A549 (cell line): ENCODE data around the gene P3H2. TPM values are rescaled to one million over a fixed set of nuclear protein-coding genes. Genes with fewer than 3 reads are reported as not detected.

Experiments used
- ATAC-seq, 2 experiments: fragments of 200-7000 bp in 1 of 2; fragments of >200 bp in 1 of 2; cut with Nextera tagmentation in 1 of 2; cut with Tn5 transposase in 1 of 2; 3 replicates each; pipeline versions ENCODE4 v1.8.0 to v1.9.1; 2018 to 2020; ENCODE audit warnings: mild to moderate bottlenecking in 1 of 2, moderate library complexity in 1 of 2
- CTCF ChIA-PET: fragments of 300-600 bp; sonication (Branson Sonifier 250); formaldehyde crosslinking; extraction: SDS; loops from one replicate; lab custom pipeline; 2021; ENCODE audit warnings: antibody characterized with exemption, inconsistent platforms; lab: Yijun Ruan, JAX
- POLR2A ChIA-PET: fragments of 350-600 bp; formaldehyde crosslinking; extraction: SDS; loops from one replicate; lab custom pipeline; 2021; ENCODE audit warnings: antibody characterized with exemption, inconsistent platforms; lab: Yijun Ruan, JAX
- DNase-seq, 2 experiments: peaks; one replicate each; pipeline versions ENCODE4 v3.0.0 to v3.0.0-alpha.2; 2011 to 2016; ENCODE audit warnings: low read depth in 1 of 2, low spot score in 1 of 2
- FAIRE-seq: peaks from 2 replicates; lab custom pipeline; 2011; peaks lifted over from hg19 to GRCh38; lab: Jason Lieb, UNC
- H3K27ac ChIP-seq, 2 experiments: fragments of >200 bp; sonication (Bioruptor Twin); formaldehyde crosslinking; 3 replicates each; pipeline ENCODE4 v1.5.1; 2016 to 2017
- H3K4me1 ChIP-seq: fragments of >200 bp; sonication (Bioruptor Twin); formaldehyde crosslinking; 3 replicates; pipeline ENCODE4 v1.6.1; 2016
- H3K4me2 ChIP-seq: fragments of >200 bp; sonication (Bioruptor Twin); formaldehyde crosslinking; 3 replicates; pipeline ENCODE4 v1.6.1; 2016
- H3K4me3 ChIP-seq: fragments of >200 bp; sonication (Bioruptor Twin); formaldehyde crosslinking; 3 replicates; pipeline ENCODE4 v1.5.1; 2016
- H3K9me3 ChIP-seq: fragments of >200 bp; sonication (Bioruptor Twin); formaldehyde crosslinking; 3 replicates; pipeline ENCODE4 v1.6.1; 2016
- ATOH8 ChIP-seq: fragments of 250-450 bp; sonication (Bioruptor Pico); IDR thresholded peaks from 2 replicates; pipeline ENCODE4 v1.5.0; 2020; ENCODE audit warnings: low read depth, mild to moderate bottlenecking, moderate library complexity
- CBX2 ChIP-seq: fragments of 200-600 bp; sonication (generic); IDR thresholded peaks from 2 replicates; pipeline ENCODE4 v1.6.1; 2016; ENCODE audit warnings: low read depth, mild to moderate bottlenecking, borderline replicate concordance
- EHF ChIP-seq: fragments of 250-450 bp; sonication (Bioruptor Pico); IDR thresholded peaks from 2 replicates; pipeline ENCODE4 v1.5.0; 2020; ENCODE audit warnings: mild to moderate bottlenecking
- EHMT2 ChIP-seq: fragments of 200-600 bp; sonication (generic); IDR thresholded peaks from 2 replicates; pipeline ENCODE4 v1.6.1; 2016; ENCODE audit warnings: antibody characterized with exemption, low read depth, mild to moderate bottlenecking, moderate library complexity
- HDAC2 ChIP-seq: fragments of 200-600 bp; sonication (generic); IDR thresholded peaks from 2 replicates; pipeline ENCODE4 v1.6.1; 2016
- HEYL ChIP-seq: fragments of 250-450 bp; sonication (Bioruptor Pico); IDR thresholded peaks from 2 replicates; pipeline ENCODE4 v1.8.0; 2021; ENCODE audit warnings: mild to moderate bottlenecking, moderate library complexity
- HOXB5 ChIP-seq: fragments of 250-450 bp; sonication (Bioruptor Pico); IDR thresholded peaks from 2 replicates; pipeline ENCODE4 v1.5.0; 2020; ENCODE audit warnings: mild to moderate bottlenecking, moderate library complexity
- JUN ChIP-seq, 2 experiments: fragments of >200 bp; sonication (Bioruptor Twin); formaldehyde crosslinking; IDR thresholded peaks; 2 replicates in 1 of 2; 3 replicates in 1 of 2; pipeline ENCODE4 v1.6.1; 2016 to 2017
- JUNB ChIP-seq: fragments of >200 bp; sonication (Bioruptor Twin); formaldehyde crosslinking; IDR thresholded peaks from 2 replicates; pipeline ENCODE4 v1.6.1; 2016
- KDM1A ChIP-seq: fragments of 200-600 bp; sonication (generic); IDR thresholded peaks from 2 replicates; pipeline ENCODE4 v1.6.1; 2016; ENCODE audit warnings: low read depth, mild to moderate bottlenecking
- KDM5A ChIP-seq: fragments of 200-600 bp; sonication (generic); IDR thresholded peaks from 2 replicates; pipeline ENCODE4 v1.6.1; 2016; ENCODE audit warnings: antibody characterized with exemption, mild to moderate bottlenecking
- MAFK ChIP-seq: fragments of 450-650 bp; IDR thresholded peaks from 2 replicates; pipeline ENCODE4 v1.6.1; 2014; ENCODE audit not compliant: partially characterized antibody
- MAZ ChIP-seq: fragments of 150-350 bp; IDR thresholded peaks from 2 replicates; pipeline ENCODE4 v1.6.1; 2014; ENCODE audit warnings: antibody characterized with exemption, low read depth, low read length, borderline replicate concordance
- MYC ChIP-seq: IDR thresholded peaks from 2 replicates; pipeline ENCODE4 v1.6.1; 2012; ENCODE audit warnings: mild to moderate bottlenecking, inconsistent platforms, low read length, improper control_type of control experiment, borderline replicate concordance
- NFE2L2 ChIP-seq: fragments of 150-350 bp; conservative IDR thresholded peaks from 2 replicates; pipeline ENCODE4 v1.6.1; 2014; ENCODE audit warnings: low read length
- PBX3 ChIP-seq: IDR thresholded peaks from 2 replicates; pipeline ENCODE4 v1.6.1; 2012
- RARB ChIP-seq: fragments of 250-450 bp; sonication (Bioruptor Pico); IDR thresholded peaks from 2 replicates; pipeline ENCODE4 v1.8.0; 2021; ENCODE audit warnings: mild to moderate bottlenecking, moderate library complexity
- RCOR1 ChIP-seq: fragments of 150-350 bp; IDR thresholded peaks from 2 replicates; pipeline ENCODE4 v1.6.1; 2014; ENCODE audit warnings: antibody characterized with exemption, low read length, low read depth
- REST ChIP-seq: fragments of 200-600 bp; sonication (generic); IDR thresholded peaks from 2 replicates; pipeline ENCODE4 v1.6.1; 2016; ENCODE audit warnings: antibody characterized with exemption, mild to moderate bottlenecking, moderate library complexity
- RFX5 ChIP-seq: fragments of 450-650 bp; IDR thresholded peaks from 2 replicates; pipeline ENCODE4 v1.7.1; 2014; ENCODE audit warnings: antibody characterized with exemption, mild to moderate bottlenecking, moderate library complexity
- SMC3 ChIP-seq: fragments of >200 bp; sonication (Bioruptor Twin); formaldehyde crosslinking; IDR thresholded peaks from 3 replicates; pipeline ENCODE4 v1.6.1; 2018; ENCODE audit warnings: inconsistent platforms
- SREBF2 ChIP-seq: fragments of 450-650 bp; IDR thresholded peaks from 2 replicates; pipeline ENCODE4 v1.6.1; 2014; ENCODE audit warnings: mild to moderate bottlenecking, moderate library complexity
- TFCP2L1 ChIP-seq: fragments of 250-450 bp; sonication (Bioruptor Pico); IDR thresholded peaks from 2 replicates; pipeline ENCODE4 v1.5.0; 2021; ENCODE audit warnings: mild to moderate bottlenecking
- ZNF302 ChIP-seq: fragments of 250-450 bp; sonication (Bioruptor Pico); IDR thresholded peaks from 2 replicates; pipeline ENCODE4 v1.9.0; 2021; ENCODE audit warnings: inconsistent platforms, mild to moderate bottlenecking, moderate library complexity
- WGBS: methylation state at CpG from one replicate; pipeline ENCODE4 v1.1.6; 2017; ENCODE audit errors: missing lambda C conversion rate; 5-methylcytosine and 5-hydroxymethylcytosine counted together
- polyA plus RNA-seq, 4 experiments: library from polyadenylated mRNA; depleted of rRNA in 3 of 4; stranded (reverse); fragments of >200 nt; fragmentation: RNase III in 1 of 4; extraction: RNeasy Plus Mini Kit Qiagen cat#74134 plus additional on column Dnase treatment in 1 of 4; gene quantifications; 2 replicates in 3 of 4; 3 replicates in 1 of 4; pipeline ENCODE4 v1.2.3, GENCODE V29; 2011 to 2017

Gene P3H2
- polyA plus RNA-seq, 2 of the 4 experiments (the other 2 are of a cell fraction), result 56.6 to 72.5 TPM

GRCh38 chr3:190094160-190094718 is 26.5 kb downstream of the P3H2 start (continued):
- TF ChIP-seq HDAC2, result no peak
- TF ChIP-seq MAZ, result no peak
- TF ChIP-seq KDM5A, result no peak
- no peak for TF ChIP-seq HOXB5 (CRISPR knock-in tag)
- TF ChIP-seq ATOH8 (CRISPR knock-in tag), result no peak
- no peak for TF ChIP-seq KDM1A
- TF ChIP-seq, all 56 proteins: peak for 0

GRCh38 chr3:190092250-190092649 is 28.4 kb downstream of the P3H2 start:
- FAIRE-seq (no peak), DNase-seq (no peak), ATAC-seq (no peak; a peak in 1 of 6 replicates)
- TF ChIP-seq JUN (IDR thresholded peaks at IDR 0.05), result no peak
- no peak for TF ChIP-seq EHF
- H3K27ac ChIP-seq, result peak overlapping the region in 1 of 2 experiments; percentile 53; a peak in 2 of 6 replicates
- 74% methylated on average over 2 of the region's 2 CpGs for WGBS
- ChIA-PET CTCF (interaction anchor here (0.7 kb wide), 1 partner anchor 14 kb away, joined by 4 read pairs; no protein-coding TSS in a partner anchor), POLR2A (interaction anchor here (0.6 kb wide), 1 partner anchor 70 kb away, joined by 4 read pairs; no protein-coding TSS in a partner anchor)
- no peak overlapping the region for H3K4me3 ChIP-seq
- no peaks in the 10 kb centered on the region for H3K9me3 ChIP-seq
- peaks cover 62% of the 10 kb centered on the region for H3K4me1 ChIP-seq
- H3K4me2 ChIP-seq, result peak overlapping the region; percentile 27

GRCh38 chr3:190089711-190090110 is 31.0 kb downstream of the P3H2 start:
- Histone ChIP-seq H3K27ac (0 out of 6 replicates have a peak overlapping the region, but pooled peaks of 1 of the 2 experiments have one; percentile 28), H3K4me2 (no peak overlapping the region), H3K4me3 (no peak overlapping the region), H3K4me1 (peaks cover 65% of the 10 kb centered on the region), H3K9me3 (no peaks in the 10 kb centered on the region)
- no peak for DNase-seq
- POLR2A ChIA-PET, result no interaction called here
- FAIRE-seq, result no peak
- no peak for ATAC-seq
- TF ChIP-seq HOXB5 (CRISPR knock-in tag) (no peak), REST (no peak), MAFK (no peak), MAZ (no peak), SMC3 (no peak), RARB (no peak), RFX5 (no peak), TFCP2L1 (no peak), JUNB (no peak), ZNF302 (no peak), CBX2 (no peak), NFE2L2 (no peak), HEYL (no peak), RCOR1 (no peak), MYC (no peak), KDM5A (no peak), PBX3 (no peak), EHMT2 (no peak), SREBF2 (no peak), KDM1A (no peak)
- 80% methylated on average over 4 of the region's 4 CpGs for WGBS
- CTCF ChIA-PET, result interaction anchor here (1.4 kb wide), 1 partner anchor 19 kb away, joined by 3 read pairs; no protein-coding TSS in a partner anchor
